Measurements from ENCODE around the gene CST7.

The CST7 gene

DNA sequence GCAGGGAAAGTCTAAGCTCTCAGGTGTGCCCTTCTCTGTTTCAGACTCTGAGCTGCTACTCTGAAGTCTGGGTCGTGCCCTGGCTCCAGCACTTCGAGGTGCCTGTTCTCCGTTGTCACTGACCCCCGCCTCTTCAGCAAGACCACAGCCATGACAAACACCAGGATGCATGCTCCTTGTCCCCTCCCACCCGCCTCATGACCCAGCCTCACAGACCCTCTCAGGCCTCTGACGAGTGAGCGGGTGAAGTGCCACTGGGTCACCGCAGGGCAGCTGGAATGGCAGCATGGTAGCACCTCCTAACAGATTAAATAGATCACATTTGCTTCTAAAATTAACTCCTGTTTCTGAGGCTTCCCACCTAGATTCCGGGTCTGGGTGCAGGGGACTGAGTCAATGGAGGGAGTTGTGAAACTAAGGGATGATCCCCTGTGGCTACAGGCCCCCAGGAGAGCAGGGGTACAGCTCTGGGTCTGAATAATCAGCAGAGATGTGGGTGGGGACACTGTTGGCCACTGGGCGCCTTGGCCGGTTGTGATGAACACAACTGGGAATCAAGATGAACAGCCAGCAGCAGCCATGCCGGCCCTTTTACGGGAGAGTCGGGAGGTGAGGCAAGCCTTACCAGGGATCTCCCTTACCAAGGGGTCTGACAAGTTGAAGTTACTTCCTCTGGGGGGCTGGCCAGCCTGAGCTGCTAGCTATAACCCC lies 10.7 kb downstream of the CST7 start:
- Histone ChIP-seq H3K4me2 (ENCODE audit: insufficient read depth, low read length) (no peak overlapping the region), H3K4me1 (ENCODE audit: insufficient read depth, low read length) (peaks cover 14% of the 10 kb centered on the region), H2AFZ (ENCODE audit: low read depth, low read length) (no peak overlapping the region), H3K27me3 (ENCODE audit: insufficient read depth, low read length, poor library complexity) (no peaks in the 10 kb centered on the region), H3K79me2 (ENCODE audit: insufficient read depth, low read length) (no peaks in the 10 kb centered on the region), H3K9me3 (ENCODE audit: insufficient read depth, low read length, severe bottlenecking) (no peaks in the 10 kb centered on the region), H3K4me3 (ENCODE audit: low read depth in 1 of 2, low read length in 2 of 2) (no peak overlapping the region), H4K20me1 (ENCODE audit: insufficient read depth, low read length) (peaks cover 11% of the 10 kb centered on the region), H3K9ac (ENCODE audit: low read depth, low read length) (no peak overlapping the region), H3K36me3 (ENCODE audit: insufficient read depth, low read length) (peaks cover 72% of the 10 kb centered on the region), H3K27ac (ENCODE audit: low read length) (no peak overlapping the region)
- ATAC-seq (ENCODE audit: insufficient read depth, low read depth) (no peak), DNase-seq (peak; percentile 1)
- TF ChIP-seq CTCF (IDR thresholded peaks at IDR 0.05; ENCODE audit: borderline replicate concordance, extremely low read depth, low read length, poor library complexity, severe bottlenecking): no peak
- TF ChIP-seq EZH2 (IDR thresholded peaks at IDR 0.05; ENCODE audit: borderline replicate concordance, low read depth, low read length, severe bottlenecking): no peak

GRCh38 chr20:24960302-24960801 lies 11.3 kb downstream of the CST7 start:
- Histone ChIP-seq H3K27ac (ENCODE audit: low read length) (no peak overlapping the region), H4K20me1 (ENCODE audit: insufficient read depth, low read length) (peaks cover 15% of the 10 kb centered on the region)
- no peak for TF ChIP-seq CTCF (IDR thresholded peaks at IDR 0.05; ENCODE audit: borderline replicate concordance, extremely low read depth, low read length, poor library complexity, severe bottlenecking)
- no peak for TF ChIP-seq EZH2 (IDR thresholded peaks at IDR 0.05; ENCODE audit: borderline replicate concordance, low read depth, low read length, severe bottlenecking)

GRCh38 chr20:24960861-24961260 lies 11.8 kb downstream of the CST7 start:
- Histone ChIP-seq H3K36me3 (ENCODE audit: insufficient read depth, low read length) (peaks cover 80% of the 10 kb centered on the region), H3K27me3 (ENCODE audit: insufficient read depth, low read length, poor library complexity) (no peaks in the 10 kb centered on the region), H3K4me1 (ENCODE audit: insufficient read depth, low read length) (peaks cover 3% of the 10 kb centered on the region; the same call in 1 of the 2 replicates), H3K9ac (ENCODE audit: low read depth, low read length) (no peak overlapping the region), H3K9me3 (ENCODE audit: insufficient read depth, low read length, severe bottlenecking) (no peaks in the 10 kb centered on the region), H2AFZ (ENCODE audit: low read depth, low read length) (no peak overlapping the region), H3K27ac (ENCODE audit: low read length) (no peak overlapping the region), H4K20me1 (ENCODE audit: insufficient read depth, low read length) (peaks cover 14% of the 10 kb centered on the region), H3K79me2 (ENCODE audit: insufficient read depth, low read length) (no peaks in the 10 kb centered on the region), H3K4me3 (ENCODE audit: low read depth in 1 of 2, low read length in 2 of 2) (no peak overlapping the region), H3K4me2 (ENCODE audit: insufficient read depth, low read length) (no peak overlapping the region)
- no peak for TF ChIP-seq EZH2 (IDR thresholded peaks at IDR 0.05; ENCODE audit: borderline replicate concordance, low read depth, low read length, severe bottlenecking)
- no peak for TF ChIP-seq CTCF (IDR thresholded peaks at IDR 0.05; ENCODE audit: borderline replicate concordance, extremely low read depth, low read length, poor library complexity, severe bottlenecking)
- no peak for DNase-seq
- no peak for ATAC-seq (ENCODE audit: insufficient read depth, low read depth)

More at GRCh38 chr20:24960302-24960801, 11.3 kb downstream of the CST7 start:
- DNase-seq: peak; percentile 3
- Histone ChIP-seq H3K9me3 (ENCODE audit: insufficient read depth, low read length, severe bottlenecking) (no peaks in the 10 kb centered on the region), H3K4me3 (ENCODE audit: low read depth in 1 of 2, low read length in 2 of 2) (no peak overlapping the region), H3K9ac (ENCODE audit: low read depth, low read length) (no peak overlapping the region), H2AFZ (ENCODE audit: low read depth, low read length) (no peak overlapping the region), H3K79me2 (ENCODE audit: insufficient read depth, low read length) (no peaks in the 10 kb centered on the region), H3K4me2 (ENCODE audit: insufficient read depth, low read length) (no peak overlapping the region), H3K36me3 (ENCODE audit: insufficient read depth, low read length) (peaks cover 78% of the 10 kb centered on the region), H3K4me1 (ENCODE audit: insufficient read depth, low read length) (peaks cover 8% of the 10 kb centered on the region), H3K27me3 (ENCODE audit: insufficient read depth, low read length, poor library complexity) (no peaks in the 10 kb centered on the region)
- ATAC-seq (ENCODE audit: insufficient read depth, low read depth): no peak

All from DND-41 (cell line).